Uterus (tissue), 4 donors: ENCODE measurements around the gene ZNF485. TPM values are rescaled to one million over a fixed set of nuclear protein-coding genes. Genes with fewer than 3 reads are reported as not detected.
"Not testable (repeated sequence)": the region's sequence is repeated elsewhere in the genome, so short reads cannot be mapped to it uniquely, and the experiment has no call there.

Experiments used
- DNase-seq, 2 donors: peaks; one replicate each; pipeline ENCODE4 v3.0.0-alpha.2; 2019 to 2020
- H3K27ac ChIP-seq, 2 donors: fragments of 200-600 bp; sonication (generic); 1 replicate in 1 of 2; 2 replicates in 1 of 2; pipeline ENCODE4 v1.5.1; 2016 to 2018
- H3K27me3 ChIP-seq, 2 donors: fragments of 200-600 bp; sonication (generic); one replicate each; pipeline ENCODE4 v1.5.1; 2018 to 2019; ENCODE audit warnings: control low read depth in 1 of 2
- H3K36me3 ChIP-seq, 2 donors: fragments of 200-600 bp; sonication (generic); one replicate each; pipeline ENCODE4 v1.5.1; 2019; ENCODE audit warnings: control low read depth in 1 of 2
- H3K4me1 ChIP-seq, 2 donors: fragments of 200-600 bp; sonication (generic); one replicate each; pipeline ENCODE4 v1.5.1; 2018 to 2019; ENCODE audit warnings: control low read depth in 1 of 2
- H3K4me3 ChIP-seq, 2 donors: fragments of 200-600 bp; sonication (generic); 1 replicate in 1 of 2; 2 replicates in 1 of 2; pipeline ENCODE4 v1.5.1; 2018 to 2019; ENCODE audit warnings: mild to moderate bottlenecking in 1 of 2
- H3K9me3 ChIP-seq, 2 donors: fragments of 200-600 bp; sonication (generic); one replicate each; pipeline ENCODE4 v1.5.1; 2019; ENCODE audit warnings: control low read depth in 1 of 2
- CTCF ChIP-seq, 4 experiments: fragments of 200-600 bp in 2 of 4; fragments of 450-650 bp in 2 of 4; sonication (generic) in 2 of 4; IDR thresholded peaks; one replicate each; pipeline ENCODE4 v1.5.1; 2016 to 2019; ENCODE audit warnings: antibody characterized with exemption in 4 of 4, mild to moderate bottlenecking in 2 of 4, moderate library complexity in 1 of 4
- POLR2A ChIP-seq, 2 donors: fragments of 450-650 bp; IDR thresholded peaks; one replicate each; pipeline ENCODE4 v1.6.1; 2016; ENCODE audit warnings: antibody characterized with exemption in 2 of 2, mild to moderate bottlenecking in 1 of 2, moderate library complexity in 1 of 2
- intact Hi-C: fragments of 100-400 bp; cut with DNase I; formaldehyde crosslinking; loops from one replicate; pipeline ENCODE4 v1.15.1; 2023; ENCODE audit warnings: low total_unique reads
- total RNA-seq, 4 donors: library from RNA; depleted of rRNA in 3 of 4; stranded (reverse); fragments of >200 nt in 3 of 4; gene quantifications; one replicate each; pipeline versions ENCODE4 v1.1.0 to v1.2.4, GENCODE V29; 2014 to 2023
- donor health status: DM: yes; HTN: yes; CAD: no.

Gene ZNF485
- total RNA-seq, 4 donors from 2014 or later: 1.3 to 9.5 (median 6.8) TPM; not detected in 1

- TF ChIP-seq CTCF (IDR thresholded peaks at IDR 0.05) (no peak), POLR2A (IDR thresholded peaks at IDR 0.05) (no peak)
- Histone ChIP-seq H3K27ac (no peak overlapping the region), H3K36me3 (no peaks in the 10 kb centered on the region), H3K4me3 (no peak overlapping the region), H3K27me3 (no peaks in the 10 kb centered on the region), H3K9me3 (no peaks in the 10 kb centered on the region), H3K4me1 (no peaks in the 10 kb centered on the region)
- intact Hi-C loops: loop anchor here (10.0 kb wide), 1 partner anchor 301 kb away; no protein-coding TSS in a partner anchor
- no peak for DNase-seq
Observed at GRCh38 chr10:43595739-43596298, 10.4 kb upstream of the ZNF485 start.

- no peaks in the 10 kb centered on the region for H3K36me3 ChIP-seq
- no peak overlapping the region for H3K4me3 ChIP-seq
- H3K4me1 ChIP-seq: no peaks in the 10 kb centered on the region
- no peak for DNase-seq
- no peaks in the 10 kb centered on the region for H3K27me3 ChIP-seq
- intact Hi-C loops: loop anchor here (10.0 kb wide), 1 partner anchor 302 kb away; no protein-coding TSS in a partner anchor
- no peak overlapping the region for H3K27ac ChIP-seq
- TF ChIP-seq POLR2A (IDR thresholded peaks at IDR 0.05): no peak
- TF ChIP-seq CTCF (IDR thresholded peaks at IDR 0.05): no peak
- no peaks in the 10 kb centered on the region for H3K9me3 ChIP-seq
Observed at GRCh38 chr10:43596546-43596945, 9.7 kb upstream of the ZNF485 start.

GRCh38 chr10:43598446-43598845, 7.8 kb upstream of the ZNF485 start:
- peak in 1 of 2 donors; percentile 24 for DNase-seq
- H3K4me3 ChIP-seq: no peak overlapping the region
- H3K27me3 ChIP-seq: no peaks in the 10 kb centered on the region
- H3K27ac ChIP-seq: no peak overlapping the region
- TF ChIP-seq POLR2A (IDR thresholded peaks at IDR 0.05): no peak
- TF ChIP-seq CTCF (IDR thresholded peaks at IDR 0.05): no peak
- H3K9me3 ChIP-seq: no peaks in the 10 kb centered on the region
- intact Hi-C loops: loop anchor here (10.0 kb wide), 1 partner anchor 304 kb away; no protein-coding TSS in a partner anchor
- H3K36me3 ChIP-seq: no peaks in the 10 kb centered on the region
- no peaks in the 10 kb centered on the region for H3K4me1 ChIP-seq

GRCh38 chr10:43599333-43599732, 6.9 kb upstream of the ZNF485 start:
- no peak overlapping the region for H3K4me3 ChIP-seq
- H3K9me3 ChIP-seq: no peaks in the 10 kb centered on the region
- H3K36me3 ChIP-seq: no peaks in the 10 kb centered on the region
- H3K27ac ChIP-seq: no peak overlapping the region
- intact Hi-C loops: loop anchor here (10.0 kb wide), 1 partner anchor 305 kb away; no protein-coding TSS in a partner anchor
- H3K4me1 ChIP-seq: no peaks in the 10 kb centered on the region
- no peaks in the 10 kb centered on the region for H3K27me3 ChIP-seq
- DNase-seq: no peak
- no peak for TF ChIP-seq CTCF (IDR thresholded peaks at IDR 0.05)
- TF ChIP-seq POLR2A (IDR thresholded peaks at IDR 0.05): no peak

- intact Hi-C loops, H3K27me3 ChIP-seq, H3K9me3 ChIP-seq, H3K4me3 ChIP-seq, H3K27ac ChIP-seq, H3K4me1 ChIP-seq, H3K36me3 ChIP-seq, DNase-seq: not testable (repeated sequence)
Observed at GRCh38 chr10:43601576-43601975, 4.7 kb upstream of the ZNF485 start.
